Measurements from ENCODE around the gene XPO4.

DNA sequence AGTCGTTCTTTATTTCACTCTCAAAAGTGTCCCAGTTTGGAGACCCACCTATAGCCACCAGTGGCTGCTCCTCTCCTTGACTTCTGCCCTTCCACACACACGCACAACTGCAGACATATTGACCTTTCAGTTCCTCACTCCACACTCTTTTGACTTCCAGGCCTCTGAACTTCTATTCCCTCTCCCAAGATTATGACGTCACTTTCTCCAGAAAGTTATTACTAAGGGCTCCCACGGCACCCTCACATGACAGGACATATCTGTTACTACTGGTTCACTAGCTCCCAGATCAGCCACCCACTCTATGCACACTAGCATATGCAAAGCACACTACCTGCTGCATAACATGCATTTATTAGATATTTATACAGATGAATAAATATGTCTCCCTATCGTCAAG, 45.9 kb downstream of the XPO4 start:
- TF ChIP-seq, protein P1, sequence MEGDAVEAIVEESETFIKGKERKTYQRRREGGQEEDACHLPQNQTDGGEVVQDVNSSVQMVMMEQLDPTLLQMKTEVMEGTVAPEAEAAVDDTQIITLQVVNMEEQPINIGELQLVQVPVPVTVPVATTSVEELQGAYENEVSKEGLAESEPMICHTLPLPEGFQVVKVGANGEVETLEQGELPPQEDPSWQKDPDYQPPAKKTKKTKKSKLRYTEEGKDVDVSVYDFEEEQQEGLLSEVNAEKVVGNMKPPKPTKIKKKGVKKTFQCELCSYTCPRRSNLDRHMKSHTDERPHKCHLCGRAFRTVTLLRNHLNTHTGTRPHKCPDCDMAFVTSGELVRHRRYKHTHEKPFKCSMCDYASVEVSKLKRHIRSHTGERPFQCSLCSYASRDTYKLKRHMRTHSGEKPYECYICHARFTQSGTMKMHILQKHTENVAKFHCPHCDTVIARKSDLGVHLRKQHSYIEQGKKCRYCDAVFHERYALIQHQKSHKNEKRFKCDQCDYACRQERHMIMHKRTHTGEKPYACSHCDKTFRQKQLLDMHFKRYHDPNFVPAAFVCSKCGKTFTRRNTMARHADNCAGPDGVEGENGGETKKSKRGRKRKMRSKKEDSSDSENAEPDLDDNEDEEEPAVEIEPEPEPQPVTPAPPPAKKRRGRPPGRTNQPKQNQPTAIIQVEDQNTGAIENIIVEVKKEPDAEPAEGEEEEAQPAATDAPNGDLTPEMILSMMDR (IDR thresholded peaks at IDR 0.05), result no peak
- TF ChIP-seq POLR2A (IDR thresholded peaks at IDR 0.05), result no peak

All from body of pancreas (tissue), 4 donors.